Lower leg skin (tissue), 3 donors: Measurements from ENCODE around the gene ITM2B.

Experiments used
- CTCF ChIP-seq, 3 donors: fragments of 450-650 bp; IDR thresholded peaks; one replicate each; pipeline ENCODE4 v1.5.1; 2016; ENCODE audit warnings: antibody characterized with exemption in 3 of 3, mild to moderate bottlenecking in 3 of 3, moderate library complexity in 2 of 3
- POLR2A ChIP-seq, 2 donors: fragments of 450-650 bp; IDR thresholded peaks; one replicate each; pipeline ENCODE4 v1.6.1; 2016 to 2017; ENCODE audit warnings: antibody characterized with exemption in 2 of 2, mild to moderate bottlenecking in 1 of 2, moderate library complexity in 1 of 2

- TF ChIP-seq POLR2A (IDR thresholded peaks at IDR 0.05) (no peak), CTCF (IDR thresholded peaks at IDR 0.05) (no peak)
These were observed 2.5 kb downstream of the ITM2B start for GRCh38 chr13:48235341-48236135.
